ENCODE data around the gene COBLL1. TPM values are rescaled to one million over a fixed set of nuclear protein-coding genes. Genes with fewer than 3 reads are reported as not detected.

The COBLL1 gene
- polyA plus RNA-seq, 5 donors = 14.6 to 26.4 (median 22.3) TPM

GRCh38 chr2:164688896-164689419 lies 152.7 kb downstream of the COBLL1 start:
- no peak for DNase-seq

GRCh38 chr2:164681009-164681408 lies 160.6 kb downstream of the COBLL1 start:
- no peak for DNase-seq

GRCh38 chr2:164678631-164679149 lies 162.9 kb downstream of the COBLL1 start:
- no peak for DNase-seq

DNA sequence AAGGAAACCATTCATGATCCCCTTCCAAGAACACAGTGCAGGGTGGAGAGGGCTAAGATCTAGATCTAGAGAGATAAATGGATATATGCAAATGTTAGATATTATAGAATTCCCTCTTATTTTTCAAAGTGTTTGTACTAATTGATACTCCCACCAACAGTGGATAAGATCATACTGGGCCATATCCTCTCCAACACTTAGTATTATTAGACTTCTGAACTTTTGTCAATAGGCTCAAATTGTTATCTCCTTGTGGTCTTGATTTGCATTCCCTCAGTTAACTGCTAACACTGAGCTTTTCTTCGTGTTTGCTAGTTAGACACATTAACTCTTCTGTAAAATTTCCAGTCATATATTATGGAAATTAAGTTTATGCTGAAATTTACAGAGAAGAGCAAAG lies 163.9 kb downstream of the COBLL1 start:
- DNase-seq = no peak

DNA sequence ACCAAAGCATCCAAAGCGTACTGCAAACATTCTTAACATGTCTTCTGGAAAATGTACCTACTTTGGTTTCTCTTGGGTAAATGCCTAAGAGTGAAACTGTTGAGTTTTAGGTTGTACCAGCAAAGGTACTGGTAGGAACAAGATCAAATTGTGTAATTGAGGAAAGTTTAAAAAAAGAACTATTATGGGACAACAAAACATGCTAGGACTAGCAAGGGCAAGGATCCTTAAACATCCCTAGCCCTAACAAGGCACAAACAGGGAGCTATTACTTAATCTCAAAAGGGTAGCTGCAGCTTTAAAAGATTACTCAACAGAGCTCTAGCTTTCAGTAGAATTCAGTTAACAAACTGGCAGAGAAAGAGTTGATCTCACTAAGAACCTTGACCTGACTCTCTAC lies 164.4 kb downstream of the COBLL1 start:
- DNase-seq = no peak

- no peak for DNase-seq
Observed at GRCh38 chr2:164675687-164676086, 165.9 kb downstream of the COBLL1 start.

- no peak for DNase-seq
Observed at GRCh38 chr2:164675027-164675426, 166.6 kb downstream of the COBLL1 start.

DNA sequence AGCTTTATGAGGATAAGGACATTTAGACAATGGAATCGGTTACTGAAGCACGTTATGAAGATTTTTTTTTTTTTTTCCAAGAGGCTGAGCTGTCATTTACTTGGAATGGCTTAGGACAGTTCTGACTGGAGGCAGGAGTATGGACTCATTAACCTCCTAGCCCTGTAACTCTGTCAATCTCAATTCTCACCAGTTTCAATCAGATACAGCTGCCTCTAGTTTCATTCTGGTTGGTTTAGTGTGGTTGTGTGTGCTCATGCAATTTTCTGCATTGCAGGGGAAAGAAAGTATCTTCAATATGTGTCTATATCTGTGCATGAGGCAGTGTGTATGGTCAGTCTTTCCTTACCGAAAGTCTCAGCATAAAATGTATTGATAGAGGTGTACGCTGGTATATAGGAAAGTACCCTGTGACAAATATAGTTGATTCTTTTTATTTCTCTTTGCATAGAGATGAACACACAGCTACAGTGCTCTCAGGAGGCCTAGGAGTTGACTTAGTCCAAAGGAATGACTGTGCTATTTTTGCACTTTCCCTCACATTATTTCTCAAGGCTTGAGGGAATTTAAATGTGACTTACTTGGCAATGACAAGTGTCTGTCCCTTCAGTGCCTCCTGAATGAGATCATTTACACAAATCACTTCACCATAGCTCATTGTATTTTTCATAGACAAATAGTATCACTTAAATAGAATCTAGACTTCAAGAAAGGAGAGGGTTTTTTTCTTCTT lies 169.8 kb downstream of the COBLL1 start:
- DNase-seq = no peak

GRCh38 chr2:164669291-164669690 lies 172.3 kb downstream of the COBLL1 start:
- no peak for DNase-seq

GRCh38 chr2:164667566-164667965 lies 174.1 kb downstream of the COBLL1 start:
- no peak for DNase-seq

DNA sequence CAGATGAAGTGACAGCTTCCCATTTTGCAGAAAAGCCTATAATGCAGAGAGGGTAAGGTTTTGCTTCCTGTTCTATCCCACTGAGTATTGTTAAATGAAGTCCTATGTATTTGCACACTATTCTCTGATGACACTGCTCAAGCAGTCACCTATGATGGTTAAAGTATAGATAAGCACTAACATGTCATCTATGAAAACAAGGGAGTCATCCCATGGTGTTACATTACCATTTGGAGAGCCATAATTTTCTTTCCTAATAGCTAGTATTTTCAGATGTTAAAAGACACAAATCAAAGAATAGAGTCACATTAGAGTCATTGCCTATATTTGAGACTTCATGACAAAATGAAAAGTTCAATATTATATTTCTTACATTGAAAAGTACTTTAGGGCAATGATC lies 177.6 kb downstream of the COBLL1 start:
- DNase-seq = no peak

- no peak for DNase-seq
Observed at GRCh38 chr2:164662868-164663631, 178.6 kb downstream of the COBLL1 start.

GRCh38 chr2:164662066-164662465 lies 179.6 kb downstream of the COBLL1 start:
- DNase-seq = no peak

DNA sequence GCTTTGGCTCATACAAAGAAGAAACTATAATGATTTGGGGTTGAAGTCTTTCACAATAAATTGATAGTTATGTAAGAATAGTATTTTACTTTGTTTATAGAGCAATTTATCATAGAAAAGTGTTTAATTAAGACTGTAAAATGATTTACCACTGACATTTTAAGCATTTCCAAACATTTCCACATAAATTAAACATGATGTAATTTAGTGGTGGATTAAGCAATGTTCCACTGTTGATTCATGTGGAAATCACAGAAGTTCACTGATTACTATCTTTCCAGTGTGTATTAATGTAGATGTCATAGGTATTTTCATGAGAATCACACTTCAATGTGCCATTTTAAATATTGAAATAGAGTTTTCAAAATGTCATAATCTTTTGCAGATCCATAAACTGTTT lies 180.3 kb downstream of the COBLL1 start:
- no peak for DNase-seq

DNA sequence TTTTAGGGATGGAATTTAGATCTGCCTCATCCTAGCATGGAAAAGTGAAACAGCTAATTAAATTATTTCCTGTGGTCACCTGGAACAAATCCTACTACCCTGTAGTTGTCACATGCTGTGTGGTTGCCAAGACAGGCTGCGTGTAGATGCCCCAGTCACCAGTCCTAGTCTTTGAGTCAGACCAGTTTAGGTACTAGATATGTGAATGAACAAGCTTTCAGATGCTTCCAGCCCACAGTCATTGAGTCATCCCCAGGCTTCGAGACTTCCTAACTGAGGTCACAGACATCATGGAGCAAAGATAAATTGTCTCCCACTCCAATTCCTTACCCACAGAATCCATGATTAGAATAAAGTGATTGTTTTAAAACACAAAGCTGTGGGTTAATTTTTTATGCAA lies 184.5 kb downstream of the COBLL1 start:
- DNase-seq = no peak

DNA sequence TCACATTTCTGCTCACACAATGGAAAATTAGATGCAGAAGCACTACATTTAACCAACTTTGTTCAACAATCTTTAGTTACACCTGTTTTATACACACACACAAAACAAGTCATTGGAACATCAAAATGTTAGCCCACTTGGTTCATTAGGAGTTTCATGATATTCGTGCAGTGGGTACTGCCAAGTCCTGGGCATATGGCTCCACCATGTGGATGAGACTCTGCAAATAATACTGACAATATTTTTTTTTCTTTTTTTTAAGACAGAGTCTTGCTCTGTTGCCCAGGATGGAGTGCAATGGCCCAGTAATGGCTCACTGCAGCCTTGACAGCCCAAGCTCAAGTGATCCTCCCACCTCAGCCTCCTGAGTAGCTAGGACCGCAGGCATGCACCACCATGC lies 185.9 kb downstream of the COBLL1 start:
- DNase-seq = no peak

- DNase-seq = no peak
Observed at GRCh38 chr2:164655336-164655735, 186.3 kb downstream of the COBLL1 start.

- DNase-seq = no peak
Observed at GRCh38 chr2:164651361-164651760, 190.3 kb downstream of the COBLL1 start.

- no peak for DNase-seq
Observed at GRCh38 chr2:164644036-164644700, 197.5 kb downstream of the COBLL1 start.

DNA sequence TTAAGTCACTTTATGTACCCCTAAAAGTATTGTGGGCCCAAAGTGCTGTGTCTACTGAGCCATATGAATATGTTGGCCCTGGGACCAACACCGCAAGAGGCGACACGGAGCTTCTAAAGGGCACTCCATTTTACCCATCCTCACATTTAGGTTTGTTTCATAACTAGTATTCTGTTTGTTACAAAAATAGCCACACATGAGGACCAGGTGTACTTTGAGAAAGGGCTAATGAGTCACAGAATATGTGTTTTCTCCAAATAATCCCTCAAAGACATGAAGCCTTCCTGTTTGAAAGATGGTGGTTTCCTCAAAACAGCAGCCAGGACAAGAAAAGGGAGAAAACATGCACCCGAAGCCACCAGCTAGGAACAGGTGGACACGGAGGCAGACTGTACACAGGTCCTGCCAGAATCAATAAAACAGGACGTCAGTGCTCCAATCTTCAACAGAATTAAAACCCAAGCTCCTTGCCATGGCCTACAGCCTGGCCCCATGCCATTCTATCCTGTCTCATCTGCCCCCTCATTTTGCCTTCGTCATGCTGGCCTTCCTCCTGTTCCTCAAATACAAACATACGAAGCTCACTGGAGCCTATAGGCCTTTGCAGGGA lies 198.6 kb downstream of the COBLL1 start:
- no peak for DNase-seq

DNA sequence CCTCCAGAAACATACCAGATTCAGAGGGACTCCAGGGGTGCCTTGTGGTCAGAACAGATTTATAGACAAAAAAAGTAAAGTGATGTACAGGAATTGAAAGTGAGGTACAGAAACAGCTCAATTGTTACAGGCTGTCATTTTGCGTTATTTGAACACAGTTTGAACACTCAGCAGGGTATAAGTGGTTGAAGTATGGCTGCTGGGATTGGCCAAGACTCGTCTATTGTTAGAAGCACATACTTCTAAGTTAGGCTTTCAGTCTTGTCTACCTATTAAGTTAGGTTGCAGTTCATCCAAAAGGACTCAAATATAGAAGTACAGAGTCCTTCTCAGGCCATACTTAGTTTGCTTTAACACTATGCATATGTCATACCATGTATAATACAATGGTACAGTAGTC lies 199.4 kb downstream of the COBLL1 start:
- no peak for DNase-seq

Measured in right lung (tissue), 5 donors.